Inflammatory macrophage (primary cell): ENCODE data around the gene CLASP1.
"Not testable (repeated sequence)": the region's sequence is repeated elsewhere in the genome, so short reads cannot be mapped to it uniquely, and the experiment has no call there.

Source experiments
- DNase-seq, 2 donors: peaks; one replicate each; pipeline ENCODE4 v3.0.0-alpha.2; 2020 to 2022

Gene CLASP1

GRCh38 chr2:121576263-121576662, 73.0 kb downstream of the CLASP1 start:
- no peak for DNase-seq

- no peak for DNase-seq
Measured at GRCh38 chr2:121575800-121576199, 73.5 kb downstream of the CLASP1 start.

- no peak for DNase-seq
Measured at GRCh38 chr2:121570667-121571055, 78.6 kb downstream of the CLASP1 start.

GRCh38 chr2:121570036-121570666, 79.1 kb downstream of the CLASP1 start:
- DNase-seq = no peak

- DNase-seq = no peak
Measured at GRCh38 chr2:121567957-121568409, 81.3 kb downstream of the CLASP1 start.

GRCh38 chr2:121567452-121567851, 81.8 kb downstream of the CLASP1 start:
- no peak for DNase-seq

- DNase-seq = no peak
Measured at GRCh38 chr2:121565389-121566250, 83.6 kb downstream of the CLASP1 start.

- no peak for DNase-seq
Measured at GRCh38 chr2:121564905-121565304, 84.4 kb downstream of the CLASP1 start.

GRCh38 chr2:121563754-121564153, 85.5 kb downstream of the CLASP1 start:
- DNase-seq = not testable (repeated sequence)

GRCh38 chr2:121562269-121563176, 86.7 kb downstream of the CLASP1 start:
- DNase-seq = no peak

- DNase-seq = no peak
Measured at GRCh38 chr2:121561617-121562268, 87.5 kb downstream of the CLASP1 start.

- no peak for DNase-seq
Measured at GRCh38 chr2:121558329-121558728, 90.9 kb downstream of the CLASP1 start.

- DNase-seq = no peak
Measured at GRCh38 chr2:121555008-121555407, 94.3 kb downstream of the CLASP1 start.

GRCh38 chr2:121552477-121553180, 96.6 kb downstream of the CLASP1 start:
- not testable (repeated sequence) for DNase-seq

- DNase-seq = no peak
Measured at GRCh38 chr2:121550669-121551068, 98.6 kb downstream of the CLASP1 start.

- DNase-seq = no peak
Measured at GRCh38 chr2:121547646-121548045, 101.6 kb downstream of the CLASP1 start.

- DNase-seq = no peak
Measured at GRCh38 chr2:121545913-121546312, 103.3 kb downstream of the CLASP1 start.

- DNase-seq = no peak
Measured at GRCh38 chr2:121545257-121545656, 104.0 kb downstream of the CLASP1 start.

- DNase-seq = no peak
Measured at GRCh38 chr2:121541495-121541894, 107.8 kb downstream of the CLASP1 start.

- no peak for DNase-seq
Measured at GRCh38 chr2:121539750-121540469, 109.4 kb downstream of the CLASP1 start.
